Measurements from ENCODE around the gene HJURP. TPM values are rescaled to one million over a fixed set of nuclear protein-coding genes. Genes with fewer than 3 reads are reported as not detected.

The HJURP gene
- total RNA-seq, 4 donors from 2014 or later: 0.09 to 2.3 (median 0.13) TPM; not detected in 1

GRCh38 chr2:233794128-233794658, 60.1 kb downstream of the HJURP start:
- DNase-seq (ENCODE audit: low spot score): no peak
- ATAC-seq (ENCODE audit: low FRiP score): no peak
- no peak for TF ChIP-seq CTCF (IDR thresholded peaks at IDR 0.05)

- DNase-seq (ENCODE audit: low spot score) (no peak), ATAC-seq (ENCODE audit: low FRiP score) (no peak)
- TF ChIP-seq CTCF (IDR thresholded peaks at IDR 0.05): no peak
These were observed 60.7 kb downstream of the HJURP start for GRCh38 chr2:233793465-233794127.

- DNase-seq (ENCODE audit: low spot score): no peak
- ATAC-seq (ENCODE audit: low FRiP score): no peak
- TF ChIP-seq CTCF (IDR thresholded peaks at IDR 0.05): no peak
These were observed 61.6 kb downstream of the HJURP start for GRCh38 chr2:233792720-233793119.

GRCh38 chr2:233791883-233792329, 62.4 kb downstream of the HJURP start:
- no peak for TF ChIP-seq CTCF (IDR thresholded peaks at IDR 0.05)
- no peak for DNase-seq (ENCODE audit: low spot score)
- ATAC-seq (ENCODE audit: low FRiP score): no peak

GRCh38 chr2:233791151-233791882, 63.0 kb downstream of the HJURP start:
- no peak for TF ChIP-seq CTCF (IDR thresholded peaks at IDR 0.05)
- DNase-seq (ENCODE audit: low spot score): no peak
- no peak for ATAC-seq (ENCODE audit: low FRiP score)

- TF ChIP-seq CTCF (IDR thresholded peaks at IDR 0.05): no peak
- DNase-seq (ENCODE audit: low spot score) (no peak), ATAC-seq (ENCODE audit: low FRiP score) (no peak)
These were observed 64.8 kb downstream of the HJURP start for GRCh38 chr2:233789554-233789953.

Other genes with a start within 250 kb of the HJURP start
- gene UGT1A8, start 236.9 kb downstream of the HJURP start, total RNA-seq: not detected
- not detected for gene UGT1A10, start 218.1 kb downstream of the HJURP start, total RNA-seq
- not detected for gene UGT1A9, start 182.6 kb downstream of the HJURP start, total RNA-seq
- not detected for gene UGT1A7, start 172.6 kb downstream of the HJURP start, total RNA-seq
- under 1 TPM in 1 of 4 donors, not detected in 3; 0.82 TPM for gene UGT1A6, start 161.6 kb downstream of the HJURP start, total RNA-seq
- gene UGT1A5, start 141.6 kb downstream of the HJURP start, total RNA-seq: not detected
- not detected for gene UGT1A4, start 135.8 kb downstream of the HJURP start, total RNA-seq
- not detected for gene UGT1A3, start 125.5 kb downstream of the HJURP start, total RNA-seq
- gene UGT1A1, start 94.3 kb downstream of the HJURP start, total RNA-seq: not detected
- gene MROH2A, start 76.2 kb downstream of the HJURP start, total RNA-seq: not detected
- gene TRPM8, start 62.8 kb upstream of the HJURP start, total RNA-seq: not detected
- gene SPP2, start 196.2 kb upstream of the HJURP start, total RNA-seq: not detected